Stomach smooth muscle (tissue), 2 donors: ENCODE data around the gene MED16.

ENCODE experiments used
- H3K27ac ChIP-seq: one replicate; pipeline ENCODE4 v1.7.0; 2013; ENCODE audit warnings: mild to moderate bottlenecking, low read length, inconsistent platforms
- H3K27me3 ChIP-seq, 2 donors: one replicate each; pipeline ENCODE4 v1.7.0; 2013; ENCODE audit warnings: low read length in 2 of 2; ENCODE audit not compliant: insufficient read depth in 2 of 2, control insufficient read depth in 1 of 2
- H3K36me3 ChIP-seq, 2 donors: one replicate each; pipeline ENCODE4 v1.7.0; 2013; ENCODE audit warnings: low read length in 2 of 2; ENCODE audit not compliant: control insufficient read depth in 2 of 2, insufficient read depth in 2 of 2
- H3K4me1 ChIP-seq: one replicate; pipeline ENCODE4 v1.7.0; 2013; ENCODE audit warnings: low read length; ENCODE audit not compliant: control insufficient read depth, insufficient read depth
- H3K4me3 ChIP-seq, 2 donors: one replicate each; pipeline ENCODE4 v1.7.0; 2013; ENCODE audit warnings: low read length in 2 of 2
- H3K9ac ChIP-seq, 2 donors: one replicate each; pipeline ENCODE4 v1.7.0; 2013; ENCODE audit warnings: low read length in 2 of 2, mild to moderate bottlenecking in 1 of 2
- H3K9me3 ChIP-seq, 2 donors: one replicate each; pipeline ENCODE4 v1.7.0; 2013; ENCODE audit warnings: low read length in 2 of 2; ENCODE audit not compliant: control insufficient read depth in 2 of 2
- donor health status: healthy.
- donor health status: Pancreatic carcinoma.

Gene MED16

DNA sequence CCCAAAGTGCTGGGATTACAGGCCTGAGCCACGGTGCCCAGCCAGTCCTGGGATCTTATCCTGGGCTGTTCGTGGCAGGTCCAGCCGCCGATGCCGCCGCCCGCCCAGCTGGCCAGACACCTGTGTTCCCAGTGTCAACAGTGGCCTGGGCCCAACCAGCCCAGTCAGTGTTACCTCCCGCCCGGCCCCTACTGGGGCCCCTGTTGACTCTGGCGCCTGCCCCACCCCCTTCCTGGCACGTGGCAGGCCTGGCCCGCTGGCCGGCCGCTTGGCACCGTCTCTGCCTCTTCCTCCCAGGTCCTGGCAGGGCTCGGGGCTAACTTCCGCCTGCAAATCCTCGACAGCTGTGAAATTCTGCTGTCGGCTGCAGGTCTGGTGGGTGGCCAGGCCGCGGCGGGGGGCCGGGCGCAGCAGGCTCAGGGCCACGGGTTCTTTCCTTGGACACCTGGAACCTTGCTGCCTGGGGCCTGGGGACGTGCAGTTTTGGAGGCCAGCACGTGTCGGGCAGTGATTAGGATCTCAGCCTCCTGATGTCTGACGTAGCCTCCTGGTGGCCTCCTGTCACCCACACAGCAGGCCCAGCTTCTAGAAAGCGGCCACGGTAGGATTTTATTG, 42.0 kb upstream of the MED16 start:
- no peaks in the 10 kb centered on the region for H3K36me3 ChIP-seq
- no peaks in the 10 kb centered on the region for H3K9me3 ChIP-seq
- no peaks in the 10 kb centered on the region for H3K27me3 ChIP-seq
- peak overlapping the region in 1 of 2 donors; percentile 15 for H3K4me3 ChIP-seq
- H3K9ac ChIP-seq: no peak overlapping the region
- peaks cover 33% of the 10 kb centered on the region for H3K4me1 ChIP-seq
- peak overlapping the region; percentile 64 for H3K27ac ChIP-seq

DNA sequence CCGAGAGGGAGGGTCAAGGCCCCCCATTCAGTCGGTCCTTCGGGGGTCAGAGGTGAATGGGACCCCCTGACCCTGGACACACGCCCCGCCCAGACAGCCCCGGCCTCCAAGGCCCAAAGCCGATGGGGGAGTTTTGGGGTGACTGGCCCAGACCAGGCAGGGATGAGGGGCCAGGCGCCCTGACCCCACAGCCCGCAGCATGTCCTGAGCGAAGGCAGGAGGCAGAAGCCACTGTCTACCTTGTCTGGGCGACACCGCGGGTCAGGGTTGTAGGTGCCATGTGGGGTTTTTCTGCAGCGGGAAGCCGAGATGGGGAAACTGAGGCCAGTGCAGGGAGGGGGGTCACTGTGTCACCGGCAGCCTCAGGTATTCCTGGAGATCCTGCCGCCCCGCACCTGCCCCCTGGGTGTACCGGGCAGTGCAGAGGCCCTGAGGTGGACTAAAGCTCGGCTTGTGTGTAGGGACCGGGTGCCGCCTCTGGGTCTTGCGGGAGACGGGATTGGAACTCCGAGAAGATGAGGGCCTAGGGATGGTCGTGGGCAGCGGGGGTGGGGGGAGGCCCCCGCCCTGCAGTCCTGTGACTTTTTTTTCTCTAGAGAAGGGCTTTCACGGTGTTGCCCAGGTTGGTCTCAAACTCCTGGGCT, 41.3 kb upstream of the MED16 start:
- Histone ChIP-seq H3K27me3 (no peaks in the 10 kb centered on the region), H3K36me3 (no peaks in the 10 kb centered on the region), H3K9me3 (no peaks in the 10 kb centered on the region), H3K27ac (peak overlapping the region; percentile 64), H3K4me3 (peak overlapping the region in 1 of 2 donors; percentile 15), H3K9ac (no peak overlapping the region), H3K4me1 (peaks cover 33% of the 10 kb centered on the region)

DNA sequence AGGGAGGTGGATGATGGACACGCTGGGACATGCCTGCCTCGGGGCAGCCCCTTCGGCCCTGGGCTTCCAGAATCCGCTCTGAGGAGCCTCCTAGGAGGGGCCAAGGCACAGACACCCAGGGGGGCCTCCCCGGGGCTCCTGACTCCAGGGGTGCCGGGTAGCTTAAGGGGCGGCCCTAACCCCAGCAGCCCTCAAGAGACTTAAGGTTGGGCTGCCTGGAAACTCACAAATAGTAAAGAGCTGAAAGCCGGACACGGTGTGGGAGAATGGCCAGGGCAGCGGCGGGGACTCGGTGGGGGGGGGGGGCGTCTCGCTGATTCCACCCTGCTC, 40.5 kb upstream of the MED16 start:
- H3K27me3 ChIP-seq: no peaks in the 10 kb centered on the region
- no peaks in the 10 kb centered on the region for H3K36me3 ChIP-seq
- H3K9ac ChIP-seq: no peak overlapping the region
- H3K4me1 ChIP-seq: peaks cover 34% of the 10 kb centered on the region
- no peaks in the 10 kb centered on the region for H3K9me3 ChIP-seq
- peak overlapping the region in 1 of 2 donors; percentile 40 for H3K4me3 ChIP-seq
- peak overlapping the region; percentile 64 for H3K27ac ChIP-seq

DNA sequence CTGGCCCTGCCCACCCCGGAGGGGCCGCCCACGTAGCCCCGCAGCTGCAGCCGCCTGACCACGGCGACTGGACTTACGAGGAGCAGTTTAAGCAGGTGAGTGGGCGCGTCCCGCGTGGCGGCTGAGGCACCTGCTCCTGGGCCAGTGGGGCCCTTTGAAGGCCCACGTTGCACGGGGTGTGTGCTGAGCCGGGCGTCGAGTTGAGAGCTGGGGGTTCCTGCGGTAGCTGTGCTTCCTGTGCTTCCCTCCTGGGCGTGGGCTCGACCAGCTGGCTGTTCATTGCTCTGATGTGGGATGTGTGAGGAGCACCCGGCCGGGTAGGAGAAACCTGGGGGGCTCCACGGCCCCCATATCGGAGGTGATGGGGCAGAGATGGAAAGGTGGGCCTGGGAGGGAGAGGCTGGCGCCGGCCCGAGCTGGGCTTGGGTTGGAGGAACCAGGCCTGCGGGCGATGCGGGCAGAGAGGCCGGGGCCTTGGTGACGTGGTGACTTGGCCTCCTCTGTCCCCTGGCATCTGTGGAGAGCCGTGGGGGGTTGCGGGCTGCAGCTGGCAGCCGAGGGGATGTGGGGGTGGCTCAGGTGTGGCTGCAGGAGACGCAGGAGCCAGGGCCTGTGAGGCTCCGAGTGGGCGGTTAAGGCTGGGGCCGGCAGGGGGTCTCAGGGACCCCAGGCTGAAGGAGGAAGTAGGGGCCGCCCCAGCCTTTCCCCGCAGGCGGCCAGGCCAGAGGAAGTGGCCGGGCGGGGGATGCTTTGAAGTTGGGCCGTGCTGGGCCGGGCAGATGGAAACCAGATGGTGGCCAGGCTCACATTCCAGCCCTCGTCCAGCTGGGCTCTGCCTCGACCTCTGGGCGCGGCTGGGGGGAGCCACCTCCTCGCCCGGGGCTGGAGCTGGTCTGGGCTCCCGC, 39.9 kb upstream of the MED16 start:
- no peaks in the 10 kb centered on the region for H3K9me3 ChIP-seq
- no peaks in the 10 kb centered on the region for H3K27me3 ChIP-seq
- H3K27ac ChIP-seq: peak overlapping the region; percentile 64
- peak overlapping the region in 1 of 2 donors; percentile 40 for H3K4me3 ChIP-seq
- H3K9ac ChIP-seq: no peak overlapping the region
- H3K36me3 ChIP-seq: no peaks in the 10 kb centered on the region
- H3K4me1 ChIP-seq: peaks cover 40% of the 10 kb centered on the region

DNA sequence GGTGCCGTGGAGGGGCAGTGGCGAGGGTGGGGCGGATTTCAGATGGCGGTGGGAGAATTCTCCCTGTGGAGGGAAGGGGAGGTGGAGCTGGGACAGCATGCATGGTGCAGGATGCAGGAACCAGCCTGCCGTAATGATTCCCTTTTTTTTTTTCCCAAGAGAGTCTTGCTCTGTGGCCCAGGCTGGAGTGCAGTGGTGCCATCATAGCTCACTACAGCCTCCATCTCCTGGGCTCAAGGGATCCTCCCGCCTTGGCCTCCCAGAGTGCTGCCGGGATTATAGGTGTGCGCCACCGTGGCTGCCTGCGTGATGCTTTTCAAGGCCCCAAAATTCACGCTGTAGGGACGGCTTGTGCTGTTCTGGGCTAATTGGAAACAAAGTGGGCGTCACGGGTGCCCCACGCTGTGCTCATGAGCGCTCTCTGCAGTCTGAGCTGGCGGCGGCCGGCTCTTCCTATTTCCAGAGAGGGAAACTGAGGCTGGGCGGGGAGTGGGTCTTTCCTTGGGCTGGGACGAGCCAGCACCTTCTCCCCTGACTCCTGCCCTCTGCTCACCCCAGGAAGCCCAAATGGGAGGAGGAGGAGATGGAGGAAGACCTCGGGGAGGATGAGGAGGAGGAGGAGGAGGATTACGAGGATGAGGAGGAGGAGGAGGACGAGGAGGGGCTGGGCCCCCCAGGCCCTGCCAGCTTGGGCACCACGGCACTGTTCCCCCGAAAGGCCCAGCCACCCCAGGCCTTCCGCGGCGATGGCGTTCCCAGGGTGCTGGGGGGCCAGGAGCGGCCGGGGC, 39.1 kb upstream of the MED16 start:
- Histone ChIP-seq H3K4me3 (no peak overlapping the region), H3K36me3 (no peaks in the 10 kb centered on the region), H3K9me3 (no peaks in the 10 kb centered on the region), H3K9ac (no peak overlapping the region), H3K27me3 (no peaks in the 10 kb centered on the region), H3K27ac (peak overlapping the region; percentile 64), H3K4me1 (peaks cover 45% of the 10 kb centered on the region)

DNA sequence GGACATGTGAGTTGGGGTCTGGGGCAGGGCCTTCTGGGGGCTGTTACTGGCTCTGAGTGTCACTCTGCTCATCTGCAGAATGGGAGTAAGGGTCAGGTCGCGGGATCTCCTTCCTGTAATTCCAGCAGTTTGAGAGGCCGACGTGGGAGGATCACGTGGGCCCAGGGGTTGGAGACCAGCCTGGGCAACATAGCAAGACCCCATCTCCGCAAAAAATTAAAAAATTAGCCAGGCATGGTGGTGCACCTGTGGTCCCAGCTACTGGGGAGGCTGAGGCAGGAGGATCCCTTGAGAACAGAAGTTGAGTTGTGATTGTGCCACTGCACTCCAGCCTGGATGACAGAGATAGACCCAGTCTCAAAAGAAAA, 36.9 kb upstream of the MED16 start:
- Histone ChIP-seq H3K9me3 (no peaks in the 10 kb centered on the region), H3K36me3 (no peaks in the 10 kb centered on the region), H3K4me3 (no peak overlapping the region), H3K9ac (no peak overlapping the region), H3K27ac (no peak overlapping the region), H3K4me1 (peaks cover 49% of the 10 kb centered on the region), H3K27me3 (no peaks in the 10 kb centered on the region)

DNA sequence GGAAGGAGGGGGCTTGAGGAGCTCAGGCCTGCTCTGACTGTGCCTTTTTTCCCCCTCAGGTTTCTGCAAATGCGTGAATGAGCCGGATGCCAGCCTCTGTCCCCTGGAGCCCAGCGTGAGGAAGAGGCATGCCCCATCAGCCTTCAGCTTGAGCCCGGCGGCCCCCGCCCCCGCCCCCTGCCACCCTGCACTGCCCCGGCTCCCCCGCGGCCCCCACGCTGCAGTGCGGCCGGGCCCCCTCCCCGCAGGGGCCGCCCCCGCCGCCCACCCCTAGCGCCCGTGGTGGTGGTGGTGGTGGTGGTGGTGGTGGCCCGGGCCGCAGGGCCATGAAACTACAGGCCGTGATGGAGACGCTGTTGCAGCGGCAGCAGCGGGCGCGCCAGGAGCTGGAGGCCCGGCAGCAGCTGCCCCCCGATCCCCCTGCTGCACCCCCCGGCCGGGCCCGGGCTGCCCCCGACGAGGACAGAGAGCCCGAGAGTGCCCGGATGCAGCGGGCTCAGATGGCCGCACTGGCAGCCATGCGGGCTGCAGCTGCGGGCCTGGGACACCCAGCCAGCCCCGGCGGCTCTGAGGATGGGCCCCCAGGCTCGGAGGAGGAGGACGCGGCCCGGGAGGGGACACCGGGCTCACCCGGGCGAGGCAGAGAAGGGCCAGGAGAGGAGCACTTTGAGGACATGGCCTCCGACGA, 36.4 kb upstream of the MED16 start:
- Histone ChIP-seq H3K36me3 (no peaks in the 10 kb centered on the region), H3K9ac (no peak overlapping the region), H3K9me3 (no peaks in the 10 kb centered on the region), H3K4me3 (no peak overlapping the region), H3K4me1 (peaks cover 48% of the 10 kb centered on the region), H3K27ac (no peak overlapping the region), H3K27me3 (no peaks in the 10 kb centered on the region)

DNA sequence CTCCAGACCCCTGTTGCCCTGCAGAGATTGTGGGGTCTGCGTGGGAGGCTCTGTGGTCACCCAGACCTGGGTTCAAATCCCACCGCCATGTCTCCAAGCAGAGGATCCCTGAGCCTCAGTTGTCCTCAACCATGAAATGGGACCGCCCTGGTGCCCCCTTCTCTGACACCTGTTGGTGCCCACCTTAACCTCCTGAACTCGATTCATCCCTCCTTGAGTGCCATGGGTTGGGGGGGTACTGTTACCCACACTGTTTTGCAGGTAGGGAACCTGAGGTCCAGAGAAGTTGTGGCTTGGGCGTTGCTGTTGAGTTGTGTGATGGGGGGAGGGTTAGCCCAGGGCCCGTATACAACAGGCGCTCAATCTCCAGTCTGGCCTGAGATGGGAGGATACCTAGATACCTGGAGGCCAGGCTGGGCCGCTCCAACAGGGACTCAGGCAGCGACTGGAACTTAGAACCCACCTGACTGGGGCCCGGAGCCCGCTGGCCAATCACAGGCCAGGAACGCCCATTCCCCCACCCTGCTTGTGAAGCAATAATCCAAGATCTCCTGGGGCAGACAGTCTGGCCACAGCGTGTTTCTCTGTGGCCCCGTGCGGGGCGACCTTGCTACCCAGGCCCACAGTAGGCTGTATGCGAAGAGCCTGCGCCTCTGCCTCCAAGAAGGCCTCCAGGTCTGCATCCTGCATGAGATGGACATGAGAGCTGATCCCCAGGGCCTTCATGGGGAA, 35.6 kb upstream of the MED16 start:
- no peak overlapping the region for H3K27ac ChIP-seq
- H3K4me1 ChIP-seq: peaks cover 41% of the 10 kb centered on the region

DNA sequence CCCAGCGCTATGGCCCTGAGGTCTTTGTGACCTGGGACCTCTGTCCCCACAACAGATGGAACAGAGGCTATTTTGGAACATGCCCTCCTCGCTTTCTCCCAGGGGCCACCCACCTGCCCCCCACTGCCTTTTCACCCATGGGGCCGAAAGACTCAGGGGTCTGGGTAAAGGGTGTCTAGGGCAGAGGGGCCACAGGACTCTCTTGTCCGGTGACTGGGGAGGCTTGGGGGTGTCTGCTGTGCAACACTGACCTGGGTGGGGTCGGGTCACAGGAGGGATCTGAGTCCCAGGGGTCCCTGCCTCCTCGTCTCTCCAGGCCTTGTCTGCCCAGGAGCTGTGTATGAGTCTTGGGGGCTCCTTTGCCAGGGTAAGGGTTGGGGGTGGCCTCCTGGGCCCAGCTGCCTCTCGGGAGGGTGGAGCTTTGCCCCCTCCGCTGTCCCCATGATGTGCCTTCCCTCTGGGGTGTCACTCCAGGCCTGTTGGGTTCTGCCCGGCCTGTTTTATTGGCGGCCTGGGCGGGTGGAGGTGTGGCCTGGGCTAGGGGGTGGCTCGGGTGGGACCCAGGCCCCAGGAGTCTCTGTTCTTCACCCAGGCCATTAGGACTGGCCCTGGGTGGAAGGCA, 34.9 kb upstream of the MED16 start:
- no peaks in the 10 kb centered on the region for H3K27me3 ChIP-seq

More for the DNA sequence above, 35.6 kb upstream of the MED16 start:
- H3K4me3 ChIP-seq: no peak overlapping the region
- H3K27me3 ChIP-seq: no peaks in the 10 kb centered on the region
- no peak overlapping the region for H3K9ac ChIP-seq
- H3K36me3 ChIP-seq: no peaks in the 10 kb centered on the region
- H3K9me3 ChIP-seq: no peaks in the 10 kb centered on the region

More for the DNA sequence above, 34.9 kb upstream of the MED16 start:
- no peak overlapping the region for H3K9ac ChIP-seq
- peaks cover 33% of the 10 kb centered on the region for H3K4me1 ChIP-seq
- no peak overlapping the region for H3K27ac ChIP-seq
- H3K9me3 ChIP-seq: no peaks in the 10 kb centered on the region
- no peak overlapping the region for H3K4me3 ChIP-seq
- no peaks in the 10 kb centered on the region for H3K36me3 ChIP-seq
